K562 (cell line): ENCODE measurements around the gene SIRT5. TPM values are rescaled to one million over a fixed set of nuclear protein-coding genes. Genes with fewer than 3 reads are reported as not detected.
A peak's percentile ranks its signal among the peaks of the same experiment; 100 is the strongest.

Source experiments
- ATAC-seq: fragments of 200-7000 bp; cut with Tn5 transposase; 3 replicates; pipeline ENCODE4 v1.9.1; 2020; ENCODE audit warnings: moderate library complexity
- BruUV-seq: library from RNA; stranded (reverse); fragments of 400-500 nt; replicated peaks from 2 replicates; lab custom pipeline; 2021; lab: Mats Ljungman, UMichigan
- CTCF ChIA-PET: fragments of 300-600 bp; formaldehyde crosslinking; extraction: SDS; loops from one replicate; lab custom pipeline; 2021; ENCODE audit warnings: low intra/inter-chr PET ratio; lab: Yijun Ruan, JAX
- POLR2A ChIA-PET: fragments of 300-600, 350-650 bp; sonication (Branson Sonifier 250); formaldehyde crosslinking; extraction: SDS; loops from one replicate; lab custom pipeline; 2021; ENCODE audit warnings: antibody characterized with exemption, inconsistent platforms; lab: Yijun Ruan, JAX
- DNase-seq, 4 experiments: peaks; one replicate each; pipeline versions ENCODE4 v3.0.0 to v3.0.0-alpha.2; 2011 to 2018; ENCODE audit warnings: low spot score in 3 of 4, mixed read lengths in 3 of 4; ENCODE audit errors: extremely low read depth in 1 of 4
- FAIRE-seq: peaks from 2 replicates; lab custom pipeline; 2011; peaks lifted over from hg19 to GRCh38; lab: Jason Lieb, UNC
- H2AFZ ChIP-seq: 2 replicates; pipeline ENCODE4 v1.6.0; 2011; ENCODE audit warnings: low read depth, low read length, control low read depth, inconsistent platforms
- H3K27ac ChIP-seq: fragments of 200-600 bp; 3 replicates; pipeline ENCODE4 v1.8.0; 2011; ENCODE audit warnings: low read depth, mild to moderate bottlenecking, control low read depth, inconsistent platforms, low read length, moderate library complexity, mixed read lengths; ENCODE audit errors: extremely low read depth
- H3K27me3 ChIP-seq, 2 experiments: fragments of 300-600 bp in 1 of 2; 2 replicates in 1 of 2; 3 replicates in 1 of 2; pipeline versions ENCODE4 v1.6.0 to v1.8.0; 2011; ENCODE audit warnings: inconsistent platforms in 2 of 2, low read length in 2 of 2, mild to moderate bottlenecking in 1 of 2, mixed read lengths in 1 of 2, moderate library complexity in 1 of 2; ENCODE audit not compliant: control insufficient read depth in 2 of 2, insufficient read depth in 2 of 2
- H3K36me3 ChIP-seq: fragments of 300-600 bp; 3 replicates; pipeline ENCODE4 v1.8.0; 2011; ENCODE audit warnings: mild to moderate bottlenecking, low read length, inconsistent platforms; ENCODE audit not compliant: control insufficient read depth, insufficient read depth
- H3K4me1 ChIP-seq, 2 experiments: fragments of 200-600 bp in 1 of 2; replicated peaks in 1 of 2; 2 replicates in 1 of 2; 3 replicates in 1 of 2; pipeline versions ENCODE4 v1.5.1 to v1.8.0; 2011; ENCODE audit warnings: inconsistent platforms in 2 of 2, low read length in 2 of 2, mild to moderate bottlenecking in 1 of 2, mixed read lengths in 1 of 2, moderate library complexity in 1 of 2; ENCODE audit not compliant: control insufficient read depth in 2 of 2, insufficient read depth in 2 of 2
- H3K4me2 ChIP-seq: 2 replicates; pipeline ENCODE4 v1.6.1; 2011; ENCODE audit warnings: low read length, control low read depth, inconsistent platforms, mixed read lengths; ENCODE audit not compliant: insufficient read depth
- H3K4me3 ChIP-seq: fragments of 200-600 bp; sonication (generic), shearing (Covaris generic); 2 replicates; pipeline ENCODE4 v1.5.1; 2016; ENCODE audit warnings: control low read depth, inconsistent platforms
- H3K79me2 ChIP-seq: fragments of 200-600 bp; 3 replicates; pipeline ENCODE4 v1.8.0; 2011; ENCODE audit warnings: low read length, inconsistent platforms; ENCODE audit not compliant: control insufficient read depth, insufficient read depth
- H3K9ac ChIP-seq, 2 experiments: 2 replicates each; pipeline versions ENCODE4 v1.6.0 to v1.6.1; 2011; ENCODE audit warnings: low read depth in 2 of 2, low read length in 2 of 2, control low read depth in 1 of 2, inconsistent platforms in 1 of 2, mild to moderate bottlenecking in 1 of 2, mixed read lengths in 1 of 2; ENCODE audit not compliant: insufficient read depth in 1 of 2
- H3K9me1 ChIP-seq: one replicate; pipeline ENCODE4 v1.6.0; 2011; ENCODE audit warnings: inconsistent platforms, mild to moderate bottlenecking, low read length, moderate library complexity; ENCODE audit not compliant: control insufficient read depth, insufficient read depth
- H3K9me3 ChIP-seq: replicated peaks from 2 replicates; pipeline ENCODE4 v1.5.1; 2011; ENCODE audit warnings: low read depth, low read length, inconsistent platforms; ENCODE audit not compliant: control insufficient read depth, insufficient read depth
- H4K20me1 ChIP-seq: replicated peaks from 2 replicates; pipeline ENCODE4 v1.6.1; 2011; ENCODE audit warnings: low read length, inconsistent platforms, mixed read lengths; ENCODE audit not compliant: control insufficient read depth, insufficient read depth
- BRD4 ChIP-seq: fragments of 200-600 bp; sonication (generic); IDR thresholded peaks from 2 replicates; pipeline ENCODE4 v1.6.1; 2017; ENCODE audit warnings: inconsistent platforms
- CHD1 ChIP-seq: fragments of 200-600 bp; sonication (generic); IDR thresholded peaks from one replicate; pipeline ENCODE4 v1.6.1; 2012; ENCODE audit warnings: mild to moderate bottlenecking, moderate library complexity, low read length, inconsistent platforms
- GTF2B ChIP-seq: IDR thresholded peaks from 2 replicates; pipeline ENCODE4 v1.6.1; 2011; ENCODE audit not compliant: insufficient read length; ENCODE audit errors: extremely low read depth
- KLF1 ChIP-seq: fragments of 450-650 bp; IDR thresholded peaks from 2 replicates; pipeline ENCODE4 v1.6.1; 2016; ENCODE audit warnings: missing genetic modification characterization, missing compliant biosample characterization
- SOX6 ChIP-seq: fragments of 450-650 bp; IDR thresholded peaks from 2 replicates; pipeline ENCODE4 v1.6.1; 2014; ENCODE audit warnings: mild to moderate bottlenecking
- SPI1 ChIP-seq: IDR thresholded peaks from 2 replicates; pipeline ENCODE4 v1.6.1; 2011; ENCODE audit warnings: low read depth, low read length, control low read depth, borderline replicate concordance
- ZNF316 ChIP-seq: fragments of 450-650 bp; IDR thresholded peaks from 2 replicates; pipeline ENCODE4 v1.6.1; 2016
- ZNF431 ChIP-seq: sonication (generic); formaldehyde crosslinking; IDR thresholded peaks from 2 replicates; pipeline ENCODE4 v1.8.0; 2022; ENCODE audit warnings: mild to moderate bottlenecking, missing genetic modification reagents
- WGBS: fragments of 100-300 bp; shearing (Covaris generic); methylation state at CpG from one replicate; pipeline ENCODE4 v1.1.6; 2016; ENCODE audit warnings: low coverage, mixed read lengths; ENCODE audit not compliant: insufficient coverage; ENCODE audit errors: missing lambda C conversion rate; 5-methylcytosine and 5-hydroxymethylcytosine counted together
- in situ Hi-C: fragments of 300-500 bp; cut with MboI; formaldehyde crosslinking; loops from 4 replicates; pipeline ENCODE4 v1.15.0; 2018; ENCODE audit warnings: inconsistent platforms, mixed read lengths
- intact Hi-C: fragments of 100-400 bp; cut with micrococcal nuclease; formaldehyde crosslinking; loops from 2 replicates; pipeline ENCODE4 v1.14.2; 2022
- polyA plus RNA-seq, 8 experiments: library from polyadenylated mRNA; depleted of rRNA in 4 of 8; stranded (reverse) in 5 of 8; unstranded in 3 of 8; fragments of >200 nt; fragmentation: Nextera tagmentation in 2 of 8; fragmentation: Illumina TruSeq in 1 of 8; extraction: Ambion mirVana in 2 of 8; extraction: Trizol in 1 of 8; gene quantifications; 2 replicates each; pipeline versions ENCODE4 v1.2.1 to v1.2.3, GENCODE V29; 2011 to 2014; ENCODE audit warnings: inconsistent platforms in 1 of 8, missing spikeins in 1 of 8
- total RNA-seq, 7 experiments: library from RNA; depleted of rRNA in 6 of 7; stranded (reverse); fragments of >200 nt in 6 of 7; fragmentation: Illumina TruSeq in 2 of 7; extraction: Trizol in 2 of 7; gene quantifications; 2 replicates each; pipeline versions ENCODE4 v1.2.1 to v1.2.3, GENCODE V29; 2011 to 2021; ENCODE audit warnings: low replicate concordance in 1 of 7

Gene SIRT5
- total and polyA plus RNA-seq, 9 of the 15 experiments (the other 6 are each of a cell fraction or from before 2014, with no cell fraction given), result 2.1 to 15.7 (median 11.4) TPM

- Histone ChIP-seq H3K4me2 (no peak overlapping the region), H3K4me1 (no peaks in the 10 kb centered on the region), H4K20me1 (no peaks in the 10 kb centered on the region), H3K9me3 (no peaks in the 10 kb centered on the region), H3K9me1 (no peaks in the 10 kb centered on the region), H3K4me3 (no peak overlapping the region), H3K27me3 (peaks cover 0 to 11% of the 10 kb centered on the region in 2 experiments; a peak in 1 of 5 replicates), H3K79me2 (no peaks in the 10 kb centered on the region), H3K27ac (no peak overlapping the region), H2AFZ (no peak overlapping the region), H3K9ac (no peak overlapping the region), H3K36me3 (no peaks in the 10 kb centered on the region)
- ATAC-seq (no peak), FAIRE-seq (no peak), DNase-seq (no peak)
- intact Hi-C loops, result no loop called here
- TF ChIP-seq BRD4 (no peak), SPI1 (0 out of 2 replicates have a peak, but pooled peaks have one; percentile 9), CHD1 (no peak), ZNF316 (0 out of 2 replicates have a peak, but pooled peaks have one; percentile 21)
- POLR2A ChIA-PET, result interaction anchor here (0.6 kb wide), 1 partner anchor 108 kb away, joined by 3 read pairs; no protein-coding TSS in a partner anchor
- CTCF ChIA-PET, result no interaction called here
- WGBS, result 12% methylated on average over 3 of the region's 3 CpGs
- in situ Hi-C loops, result no loop called here
- no TSS peak for BruUV-seq
Measured at GRCh38 chr6:13566500-13566899, 7.9 kb upstream of the SIRT5 start.

GRCh38 chr6:13568970-13569369 is 5.4 kb upstream of the SIRT5 start:
- Histone ChIP-seq H4K20me1 (no peaks in the 10 kb centered on the region), H2AFZ (no peak overlapping the region), H3K4me3 (no peak overlapping the region), H3K9me1 (no peaks in the 10 kb centered on the region), H3K9ac (no peak overlapping the region), H3K27me3 (peaks cover 0 to 11% of the 10 kb centered on the region in 2 experiments; a peak in 1 of 5 replicates), H3K4me2 (no peak overlapping the region), H3K9me3 (no peaks in the 10 kb centered on the region), H3K27ac (no peak overlapping the region), H3K4me1 (peaks cover 6 to 11% of the 10 kb centered on the region in 2 experiments; a peak in 4 of 5 replicates), H3K79me2 (peaks cover 8% of the 10 kb centered on the region; the same call in 2 of the 3 replicates), H3K36me3 (no peaks in the 10 kb centered on the region)
- in situ Hi-C loops (no loop called here), intact Hi-C loops (no loop called here)
- ChIA-PET POLR2A (interaction anchor here (0.6 to 0.9 kb wide), 3 partner anchors 13 to 482 kb away, joined by 3 to 4 read pairs (median 3); no protein-coding TSS in a partner anchor), CTCF (interaction anchor here (0.6 kb wide), 1 partner anchor 740 kb away, joined by 3 read pairs; no protein-coding TSS in a partner anchor)
- ATAC-seq, result no peak
- FAIRE-seq, result no peak
- DNase-seq, result no peak
- no TSS peak for BruUV-seq
- 36% methylated on average over 5 of the region's 5 CpGs for WGBS
- TF ChIP-seq GTF2B (no peak), ZNF431 (CRISPR knock-in tag) (no peak), SOX6 (no peak), KLF1 (tag) (no peak)
